Neural progenitor cell (in vitro differentiated cells): ENCODE data around the gene CNTNAP2. TPM values are rescaled to one million over a fixed set of nuclear protein-coding genes. Genes with fewer than 3 reads are reported as not detected.

Experiments
- DNase-seq: peaks from one replicate; pipeline ENCODE4 v3.0.0-alpha.2; 2016; ENCODE audit warnings: low spot score
- H2AFZ ChIP-seq: fragments of 200-600 bp; sonication (generic); replicated peaks from 2 replicates; pipeline ENCODE4 v1.6.1; 2016; ENCODE audit warnings: antibody characterized with exemption
- H3F3A ChIP-seq: fragments of 200-600 bp; sonication (generic); 2 replicates; pipeline ENCODE4 v1.6.1; 2016; ENCODE audit warnings: antibody characterized with exemption, low read depth
- H3K27ac ChIP-seq: fragments of 200-600 bp; sonication (generic); 2 replicates; pipeline ENCODE4 v1.5.1; 2016; ENCODE audit warnings: mild to moderate bottlenecking
- H3K27me3 ChIP-seq: fragments of 200-600 bp; sonication (generic); 2 replicates; pipeline ENCODE4 v1.6.1; 2016; ENCODE audit warnings: mild to moderate bottlenecking, moderate library complexity
- H3K36me3 ChIP-seq: fragments of 200-600 bp; sonication (generic); 2 replicates; pipeline ENCODE4 v1.5.1; 2016
- H3K4me1 ChIP-seq: fragments of 200-600 bp; sonication (generic); 2 replicates; pipeline ENCODE4 v1.6.1; 2016; ENCODE audit warnings: mixed run types
- H3K4me2 ChIP-seq: fragments of 200-600 bp; sonication (generic); 2 replicates; pipeline ENCODE4 v1.6.1; 2016
- H3K4me3 ChIP-seq: fragments of 200-600 bp; sonication (generic); 2 replicates; pipeline ENCODE4 v1.5.1; 2016
- H3K79me2 ChIP-seq: fragments of 200-600 bp; sonication (generic); 2 replicates; pipeline ENCODE4 v1.6.1; 2016; ENCODE audit warnings: low read depth
- H3K9ac ChIP-seq: fragments of 200-600 bp; sonication (generic); 2 replicates; pipeline ENCODE4 v1.6.1; 2016
- H3K9me3 ChIP-seq: fragments of 200-600 bp; sonication (generic); 2 replicates; pipeline ENCODE4 v1.5.1; 2016; ENCODE audit warnings: low read depth
- H4K20me1 ChIP-seq: fragments of 200-600 bp; sonication (generic); 2 replicates; pipeline ENCODE4 v1.6.1; 2016; ENCODE audit warnings: low read depth
- H3K27ac Mint-ChIP-seq: 3 replicates; pipeline ENCODE4 v1.8.0; 2021; ENCODE audit warnings: mixed read lengths
- H3K27me3 Mint-ChIP-seq: 2 replicates; pipeline ENCODE4 v1.8.0; 2022; ENCODE audit warnings: low read depth, mild to moderate bottlenecking, inconsistent platforms, moderate library complexity, mixed read lengths; ENCODE audit not compliant: insufficient read depth
- H3K36me3 Mint-ChIP-seq: 3 replicates; pipeline ENCODE4 v1.8.0; 2021; ENCODE audit warnings: mixed read lengths
- H3K4me1 Mint-ChIP-seq: 3 replicates; pipeline ENCODE4 v1.8.0; 2021; ENCODE audit warnings: mixed read lengths
- H3K4me3 Mint-ChIP-seq: 3 replicates; pipeline ENCODE4 v1.8.0; 2021; ENCODE audit warnings: mild to moderate bottlenecking, moderate library complexity, mixed read lengths
- H3K9me3 Mint-ChIP-seq: 3 replicates; pipeline ENCODE4 v1.8.0; 2020; ENCODE audit warnings: mixed read lengths
- CTCF ChIP-seq: fragments of 200-600 bp; sonication (generic); IDR thresholded peaks from 2 replicates; pipeline ENCODE4 v1.5.1; 2017; ENCODE audit warnings: antibody characterized with exemption, mild to moderate bottlenecking
- EZH2 ChIP-seq: fragments of 200-600 bp; sonication (generic); IDR thresholded peaks from 2 replicates; pipeline ENCODE4 v1.6.1; 2017; ENCODE audit warnings: antibody characterized with exemption, mild to moderate bottlenecking, moderate library complexity
- EZH2phosphoT487 ChIP-seq: fragments of 200-600 bp; sonication (generic); IDR thresholded peaks from 2 replicates; pipeline ENCODE4 v1.6.1; 2017; ENCODE audit warnings: antibody characterized with exemption
- total RNA-seq: library from RNA; depleted of rRNA; stranded (reverse); fragments of >200 nt; gene quantifications from 2 replicates; pipeline ENCODE4 v1.2.3, GENCODE V29; 2015; ENCODE audit warnings: low replicate concordance

CNTNAP2 gene
- total RNA-seq, 1 donor from 2014 or later = 126 TPM

- no peak overlapping the region for H3K27ac Mint-ChIP-seq
- no peaks in the 10 kb centered on the region for H3K27me3 Mint-ChIP-seq
- Histone ChIP-seq H3K9me3 (no peaks in the 10 kb centered on the region), H3K4me3 (no peak overlapping the region), H3K9ac (no peak overlapping the region), H3K4me1 (no peaks in the 10 kb centered on the region), H3F3A (no peaks in the 10 kb centered on the region), H3K36me3 (no peaks in the 10 kb centered on the region), H3K4me2 (no peak overlapping the region), H2AFZ (no peak overlapping the region), H3K27ac (no peak overlapping the region), H4K20me1 (no peaks in the 10 kb centered on the region), H3K27me3 (no peaks in the 10 kb centered on the region), H3K79me2 (no peaks in the 10 kb centered on the region)
- no peak for DNase-seq
- no peaks in the 10 kb centered on the region for H3K4me1 Mint-ChIP-seq
- H3K4me3 Mint-ChIP-seq = no peak overlapping the region
- TF ChIP-seq CTCF (no peak), EZH2 (no peak), EZH2phosphoT487 (no peak)
- H3K36me3 Mint-ChIP-seq = no peaks in the 10 kb centered on the region
- H3K9me3 Mint-ChIP-seq = no peaks in the 10 kb centered on the region
Observed at GRCh38 chr7:146713934-146714333, 597.3 kb downstream of the CNTNAP2 start.

- Mint-ChIP-seq H3K36me3 (no peaks in the 10 kb centered on the region), H3K9me3 (no peaks in the 10 kb centered on the region), H3K4me1 (no peaks in the 10 kb centered on the region), H3K4me3 (no peak overlapping the region), H3K27me3 (no peaks in the 10 kb centered on the region), H3K27ac (no peak overlapping the region)
- no peaks in the 10 kb centered on the region for H3K27me3 ChIP-seq
- no peak overlapping the region for H3K27ac ChIP-seq
- H3K36me3 ChIP-seq = no peaks in the 10 kb centered on the region
- DNase-seq = peak; percentile 26
- no peak overlapping the region for H3K4me3 ChIP-seq
- no peak overlapping the region for H3K9ac ChIP-seq
- H3K9me3 ChIP-seq = no peaks in the 10 kb centered on the region
- no peaks in the 10 kb centered on the region for H3F3A ChIP-seq
- H3K79me2 ChIP-seq = no peaks in the 10 kb centered on the region
- TF ChIP-seq EZH2 (no peak), CTCF (no peak)
- H3K4me2 ChIP-seq = no peak overlapping the region
- peaks cover 9% of the 10 kb centered on the region for H3K4me1 ChIP-seq
- no peaks in the 10 kb centered on the region for H4K20me1 ChIP-seq
- H2AFZ ChIP-seq = peak overlapping the region; percentile 31
Observed at GRCh38 chr7:146720195-146720594, 603.6 kb downstream of the CNTNAP2 start.

- Histone ChIP-seq H3K27ac (no peak overlapping the region), H3K4me3 (no peak overlapping the region)
- DNase-seq = no peak
Observed at GRCh38 chr7:146722986-146723385, 606.4 kb downstream of the CNTNAP2 start.

More at GRCh38 chr7:146722986-146723385, 606.4 kb downstream of the CNTNAP2 start:
- H3K27ac Mint-ChIP-seq = no peak overlapping the region
- TF ChIP-seq CTCF (no peak), EZH2phosphoT487 (no peak), EZH2 (no peak)
- no peaks in the 10 kb centered on the region for H3K27me3 Mint-ChIP-seq
- no peak overlapping the region for H2AFZ ChIP-seq
- no peaks in the 10 kb centered on the region for H3K36me3 Mint-ChIP-seq
- H3K4me1 ChIP-seq = peaks cover 9% of the 10 kb centered on the region
- no peaks in the 10 kb centered on the region for H3K27me3 ChIP-seq
- no peak overlapping the region for H3K4me3 Mint-ChIP-seq
- no peaks in the 10 kb centered on the region for H3K79me2 ChIP-seq
- no peaks in the 10 kb centered on the region for H4K20me1 ChIP-seq
- H3K9ac ChIP-seq = no peak overlapping the region
- no peaks in the 10 kb centered on the region for H3K4me1 Mint-ChIP-seq
- H3K9me3 ChIP-seq = no peaks in the 10 kb centered on the region
- H3K9me3 Mint-ChIP-seq = no peaks in the 10 kb centered on the region
- no peaks in the 10 kb centered on the region for H3F3A ChIP-seq
- H3K4me2 ChIP-seq = no peak overlapping the region
- H3K36me3 ChIP-seq = no peaks in the 10 kb centered on the region
